PC-3 (cell line): ENCODE measurements around the gene KCTD2. TPM values are rescaled to one million over a fixed set of nuclear protein-coding genes. Genes with fewer than 3 reads are reported as not detected.

Experiments used
- ATAC-seq: fragments of 200-7000 bp; cut with Tn5 transposase; 2 replicates; pipeline ENCODE4 v1.9.1; 2020; ENCODE audit warnings: mild to moderate bottlenecking, moderate library complexity
- BruUV-seq: library from RNA; stranded (reverse); fragments of 400-500 nt; replicated peaks from 2 replicates; lab custom pipeline; 2021; lab: Mats Ljungman, UMichigan
- CTCF ChIA-PET: fragments of 300-600 bp; sonication (Branson Sonifier 250); formaldehyde crosslinking; loops from one replicate; lab custom pipeline; 2022; ENCODE audit warnings: antibody characterized with exemption; lab: Charles Lee
- POLR2A ChIA-PET: fragments of 300-600 bp; sonication (Branson Sonifier 250); formaldehyde crosslinking; loops from one replicate; lab custom pipeline; 2022; ENCODE audit warnings: antibody characterized with exemption; ENCODE audit not compliant: unreplicated experiment; lab: Charles Lee
- DNase-seq: peaks from one replicate; pipeline ENCODE4 v3.0.0-alpha.2; 2015
- H2AFZ ChIP-seq: fragments of 300-600 bp; sonication (generic); 2 replicates; pipeline ENCODE4 v1.6.0; 2016; ENCODE audit warnings: antibody characterized with exemption, low read length
- H3F3A ChIP-seq: fragments of 300-600 bp; sonication (generic); one replicate; pipeline ENCODE4 v1.6.0; 2017; ENCODE audit warnings: antibody characterized with exemption, low read length, control low read depth, mild to moderate bottlenecking; ENCODE audit not compliant: unreplicated experiment
- H3K27ac ChIP-seq: fragments of 300-600 bp; sonication (generic); 2 replicates; pipeline ENCODE4 v1.5.1; 2016; ENCODE audit warnings: mild to moderate bottlenecking, low read length
- H3K27me3 ChIP-seq: fragments of 300-600 bp; sonication (generic); 2 replicates; pipeline ENCODE4 v1.6.1; 2016; ENCODE audit warnings: low read length, mixed read lengths
- H3K36me3 ChIP-seq: fragments of 300-600 bp; sonication (generic); 2 replicates; pipeline ENCODE4 v1.6.1; 2016; ENCODE audit warnings: low read depth, mixed run types, low read length, mixed read lengths
- H3K4me1 ChIP-seq: fragments of 300-600 bp; sonication (generic); 2 replicates; pipeline ENCODE4 v1.5.1; 2016; ENCODE audit warnings: low read length; ENCODE audit not compliant: insufficient read depth
- H3K4me2 ChIP-seq: fragments of 300-600 bp; sonication (generic); 2 replicates; pipeline ENCODE4 v1.6.0; 2016; ENCODE audit warnings: low read length
- H3K4me3 ChIP-seq: fragments of 300-600 bp; sonication (generic); 2 replicates; pipeline ENCODE4 v1.5.1; 2016; ENCODE audit warnings: mild to moderate bottlenecking, low read length, mixed read lengths
- H3K79me2 ChIP-seq: fragments of 300-600 bp; sonication (generic); 2 replicates; pipeline ENCODE4 v1.6.1; 2017; ENCODE audit warnings: low read length, mixed read lengths
- H3K9ac ChIP-seq: fragments of 300-600 bp; sonication (generic); 2 replicates; pipeline ENCODE4 v1.6.0; 2016; ENCODE audit warnings: mild to moderate bottlenecking, low read length
- H3K9me2 ChIP-seq: fragments of 300-600 bp; sonication (generic); replicated peaks from 2 replicates; pipeline ENCODE4 v1.6.1; 2016; ENCODE audit warnings: mixed run types, low read length, mixed read lengths
- H3K9me3 ChIP-seq: fragments of 300-600 bp; sonication (generic); 2 replicates; pipeline ENCODE4 v1.6.1; 2016; ENCODE audit warnings: low read length, mixed read lengths
- H4K20me1 ChIP-seq: fragments of 300-600 bp; sonication (generic); 2 replicates; pipeline ENCODE4 v1.6.1; 2016; ENCODE audit warnings: low read length, mixed read lengths
- CTCF ChIP-seq: fragments of 300-600 bp; sonication (generic); conservative IDR thresholded peaks from 2 replicates; pipeline ENCODE4 v1.5.1; 2017; ENCODE audit warnings: antibody characterized with exemption, low read depth, mild to moderate bottlenecking, low read length
- EZH2 ChIP-seq: fragments of 300-600 bp; sonication (generic); IDR thresholded peaks from one replicate; pipeline ENCODE4 v1.6.1; 2017; ENCODE audit warnings: antibody characterized with exemption, mild to moderate bottlenecking, low read length; ENCODE audit not compliant: unreplicated experiment
- EZH2phosphoT487 ChIP-seq: fragments of 300-600 bp; sonication (generic); IDR thresholded peaks from 2 replicates; pipeline ENCODE4 v1.6.1; 2018; ENCODE audit warnings: mild to moderate bottlenecking, antibody characterized with exemption, low read length, borderline replicate concordance
- intact Hi-C: fragments of 100-400 bp; cut with micrococcal nuclease; formaldehyde crosslinking; loops from 2 replicates; pipeline ENCODE4 v1.9.0; 2023
- total RNA-seq: library from RNA; depleted of rRNA; stranded (reverse); fragments of >200 nt; gene quantifications from 2 replicates; pipeline ENCODE4 v1.2.3, GENCODE V29; 2014

The KCTD2 gene
- total RNA-seq, 1 experiment from 2014 or later = 28.0 TPM

- H3K36me3 ChIP-seq = peaks cover 27% of the 10 kb centered on the region; the same call in 1 of the 2 replicates
- intact Hi-C loops = no loop called here
- H3K9me3 ChIP-seq = no peaks in the 10 kb centered on the region
- H3K27ac ChIP-seq = no peak overlapping the region
- peaks cover 13% of the 10 kb centered on the region for H3K4me1 ChIP-seq
- no peaks in the 10 kb centered on the region for H3F3A ChIP-seq
- H3K79me2 ChIP-seq = peaks cover 42% of the 10 kb centered on the region
- ChIA-PET POLR2A (interaction anchor here (0.7 kb wide), 1 partner anchor 64 kb away, joined by 4 read pairs; no protein-coding TSS in a partner anchor), CTCF (no interaction called here)
- H4K20me1 ChIP-seq = no peaks in the 10 kb centered on the region
- H3K9ac ChIP-seq = no peak overlapping the region
- BruUV-seq = no TSS peak
- H3K4me3 ChIP-seq = no peak overlapping the region
- no peaks in the 10 kb centered on the region for H3K9me2 ChIP-seq
- H2AFZ ChIP-seq = no peak overlapping the region
- no peak overlapping the region for H3K4me2 ChIP-seq
- no peak for TF ChIP-seq EZH2
- no peak for TF ChIP-seq EZH2phosphoT487
- TF ChIP-seq CTCF = no peak
- DNase-seq = no peak
- no peak for ATAC-seq
- no peaks in the 10 kb centered on the region for H3K27me3 ChIP-seq
Observed at GRCh38 chr17:75049706-75050105, 2.7 kb downstream of the KCTD2 start.

GRCh38 chr17:75051941-75052340 lies 4.9 kb downstream of the KCTD2 start:
- Histone ChIP-seq H3K4me1 (peaks cover 13% of the 10 kb centered on the region), H2AFZ (no peak overlapping the region), H3K36me3 (peaks cover 28% of the 10 kb centered on the region; the same call in 1 of the 2 replicates), H3F3A (no peaks in the 10 kb centered on the region), H3K79me2 (peaks cover 27% of the 10 kb centered on the region), H3K4me3 (no peak overlapping the region), H3K27me3 (no peaks in the 10 kb centered on the region), H3K9me3 (no peaks in the 10 kb centered on the region), H3K4me2 (no peak overlapping the region), H3K9ac (no peak overlapping the region), H3K27ac (no peak overlapping the region), H3K9me2 (no peaks in the 10 kb centered on the region), H4K20me1 (no peaks in the 10 kb centered on the region)
- ATAC-seq (no peak), DNase-seq (no peak)
- no peak for TF ChIP-seq EZH2
- TF ChIP-seq CTCF = no peak
- TF ChIP-seq EZH2phosphoT487 = no peak
- intact Hi-C loops = no loop called here
- no TSS peak for BruUV-seq
- ChIA-PET POLR2A (no interaction called here), CTCF (no interaction called here)
